ENCODE measurements around the gene SCN2B.

The SCN2B gene

GRCh38 chr11:118128721-118129470 is 47.5 kb downstream of the SCN2B start:
- DNase-seq, result no peak

GRCh38 chr11:118128310-118128709 is 48.1 kb downstream of the SCN2B start:
- DNase-seq, result no peak

- DNase-seq, result no peak
Measured at GRCh38 chr11:118126082-118126838, 50.2 kb downstream of the SCN2B start.

GRCh38 chr11:118124929-118125535 is 51.4 kb downstream of the SCN2B start:
- no peak for DNase-seq

- DNase-seq, result no peak
Measured at GRCh38 chr11:118120793-118121192, 55.6 kb downstream of the SCN2B start.

- no peak for DNase-seq
Measured at GRCh38 chr11:118117790-118118601, 58.4 kb downstream of the SCN2B start.

GRCh38 chr11:118115048-118115447 is 61.4 kb downstream of the SCN2B start:
- no peak for DNase-seq

GRCh38 chr11:118114266-118114665 is 62.2 kb downstream of the SCN2B start:
- no peak for DNase-seq

GRCh38 chr11:118112711-118113430 is 63.6 kb downstream of the SCN2B start:
- DNase-seq, result no peak

Measured in activated CD8-positive, alpha-beta memory T cell treated with anti-CD3 and anti-CD28 coated beads, Interleukin-2, amount 50 U/mL, for 4 hours (primary cell).